ENCODE data around the gene CACNA2D3.

Gene CACNA2D3

DNA sequence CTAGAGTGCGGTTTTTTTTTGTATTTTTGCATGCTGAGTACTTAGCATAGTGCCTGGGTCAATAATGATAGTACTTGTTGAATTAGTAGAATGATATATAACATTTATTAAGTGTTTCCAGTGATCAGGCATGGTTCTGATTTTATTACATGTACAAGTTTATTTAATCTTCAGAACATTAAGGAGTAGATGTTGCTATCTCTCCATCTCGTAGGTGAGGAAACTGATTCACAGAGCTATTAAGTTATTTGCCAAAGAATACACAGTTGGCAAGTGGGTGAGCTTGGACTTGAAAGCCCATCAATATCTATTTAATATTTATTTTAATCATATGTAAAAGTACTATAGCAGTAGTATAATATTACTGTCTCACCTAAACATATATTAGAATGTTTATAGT, 219.5 kb downstream of the CACNA2D3 start:
- H3K27me3 ChIP-seq: peaks cover 0 to 8% of the 10 kb centered on the region in 2 donors
- no peaks in the 10 kb centered on the region for H3K36me3 ChIP-seq
- no peak for DNase-seq
- no peaks in the 10 kb centered on the region for H3K9me3 ChIP-seq
- no peaks in the 10 kb centered on the region for H3K4me1 ChIP-seq
- TF ChIP-seq, protein P1, sequence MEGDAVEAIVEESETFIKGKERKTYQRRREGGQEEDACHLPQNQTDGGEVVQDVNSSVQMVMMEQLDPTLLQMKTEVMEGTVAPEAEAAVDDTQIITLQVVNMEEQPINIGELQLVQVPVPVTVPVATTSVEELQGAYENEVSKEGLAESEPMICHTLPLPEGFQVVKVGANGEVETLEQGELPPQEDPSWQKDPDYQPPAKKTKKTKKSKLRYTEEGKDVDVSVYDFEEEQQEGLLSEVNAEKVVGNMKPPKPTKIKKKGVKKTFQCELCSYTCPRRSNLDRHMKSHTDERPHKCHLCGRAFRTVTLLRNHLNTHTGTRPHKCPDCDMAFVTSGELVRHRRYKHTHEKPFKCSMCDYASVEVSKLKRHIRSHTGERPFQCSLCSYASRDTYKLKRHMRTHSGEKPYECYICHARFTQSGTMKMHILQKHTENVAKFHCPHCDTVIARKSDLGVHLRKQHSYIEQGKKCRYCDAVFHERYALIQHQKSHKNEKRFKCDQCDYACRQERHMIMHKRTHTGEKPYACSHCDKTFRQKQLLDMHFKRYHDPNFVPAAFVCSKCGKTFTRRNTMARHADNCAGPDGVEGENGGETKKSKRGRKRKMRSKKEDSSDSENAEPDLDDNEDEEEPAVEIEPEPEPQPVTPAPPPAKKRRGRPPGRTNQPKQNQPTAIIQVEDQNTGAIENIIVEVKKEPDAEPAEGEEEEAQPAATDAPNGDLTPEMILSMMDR (IDR thresholded peaks at IDR 0.05): no peak
- intact Hi-C loops (cut with DNase I; ENCODE audit: low total_unique reads): no loop called here
- H3K4me3 ChIP-seq: no peak overlapping the region
- no peak overlapping the region for H3K27ac ChIP-seq

DNA sequence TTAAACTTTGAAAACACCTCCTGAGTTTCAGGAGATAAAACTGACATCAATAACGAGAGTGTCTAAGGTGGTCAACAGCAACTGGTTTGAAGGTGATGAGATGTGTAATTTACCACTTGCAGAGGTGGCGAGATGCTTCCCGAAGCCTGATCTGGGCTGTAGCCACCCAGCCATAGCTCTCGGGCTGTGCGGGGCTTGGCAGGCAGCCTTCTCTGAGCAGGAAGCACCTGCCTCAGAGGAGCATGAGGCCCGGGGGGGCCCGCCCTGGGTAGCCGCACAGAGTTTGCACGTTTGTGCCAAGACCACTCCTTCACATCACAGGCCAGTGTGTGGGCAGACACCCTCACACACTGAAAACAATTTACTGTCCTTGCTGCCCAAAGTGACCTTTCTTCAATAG, 220.3 kb downstream of the CACNA2D3 start:
- Histone ChIP-seq H3K4me3 (no peak overlapping the region), H3K27me3 (peaks cover 0 to 8% of the 10 kb centered on the region in 2 donors), H3K4me1 (no peaks in the 10 kb centered on the region), H3K36me3 (no peaks in the 10 kb centered on the region), H3K27ac (no peak overlapping the region), H3K9me3 (no peaks in the 10 kb centered on the region)
- TF ChIP-seq, protein P1 (IDR thresholded peaks at IDR 0.05): no peak
- DNase-seq: no peak
- intact Hi-C loops (cut with DNase I; ENCODE audit: low total_unique reads): no loop called here

DNA sequence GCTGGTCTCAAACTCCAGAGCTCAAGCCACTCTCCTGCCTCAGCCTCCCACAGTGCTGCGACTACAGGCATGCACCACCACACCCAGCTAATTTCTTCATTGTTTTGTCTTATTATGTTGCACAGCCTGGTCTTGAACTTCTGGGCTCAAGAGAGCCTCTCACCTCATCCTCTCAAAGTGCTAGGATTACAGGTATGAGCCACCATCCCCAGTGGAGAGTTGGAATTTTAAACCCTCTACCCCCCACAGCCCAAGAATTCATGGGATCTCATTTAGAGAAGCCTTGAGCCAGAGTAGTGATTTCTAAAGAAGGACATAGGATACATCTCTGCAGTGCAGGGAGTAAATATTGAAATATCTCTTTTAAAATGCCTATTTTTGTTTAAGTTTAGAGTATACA, 221.1 kb downstream of the CACNA2D3 start:
- Histone ChIP-seq H3K27ac (no peak overlapping the region), H3K27me3 (peaks cover 0 to 8% of the 10 kb centered on the region in 2 donors), H3K4me3 (no peak overlapping the region), H3K36me3 (no peaks in the 10 kb centered on the region), H3K4me1 (no peaks in the 10 kb centered on the region), H3K9me3 (no peaks in the 10 kb centered on the region)
- intact Hi-C loops (cut with DNase I; ENCODE audit: low total_unique reads): no loop called here
- TF ChIP-seq, protein P1 (IDR thresholded peaks at IDR 0.05): no peak
- no peak for DNase-seq

DNA sequence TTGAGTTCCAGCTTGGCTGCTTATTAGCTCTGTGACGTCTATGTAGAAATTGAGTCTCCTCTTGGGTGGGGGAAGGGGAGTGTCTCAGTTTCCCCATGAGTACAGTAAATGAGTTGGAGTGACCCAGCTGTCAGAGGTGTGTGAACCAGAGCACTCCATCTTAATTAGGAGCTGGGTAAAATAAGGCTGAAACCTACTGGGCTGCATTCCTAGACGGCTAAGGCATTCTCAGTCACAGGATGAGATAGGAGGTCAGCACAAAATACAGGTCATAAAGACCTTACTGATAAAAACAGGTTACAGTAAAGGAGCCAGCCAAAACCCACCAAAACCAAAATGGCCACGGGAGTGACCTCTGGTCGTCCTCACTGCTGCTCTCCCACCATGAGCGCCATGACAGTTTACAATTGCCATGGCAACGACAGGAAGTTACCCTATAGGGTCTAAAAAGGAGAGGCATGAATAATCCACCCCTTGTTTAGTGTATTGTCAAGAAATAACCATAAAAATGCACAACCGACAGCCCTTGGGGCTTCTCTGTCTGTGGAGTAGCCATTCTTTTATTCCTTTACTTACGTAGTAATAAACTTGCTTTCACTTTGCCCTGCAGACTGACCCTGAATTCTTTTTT, 222.4 kb downstream of the CACNA2D3 start:
- Histone ChIP-seq H3K36me3 (no peaks in the 10 kb centered on the region), H3K9me3 (no peaks in the 10 kb centered on the region), H3K27ac (no peak overlapping the region), H3K4me3 (no peak overlapping the region), H3K27me3 (peaks cover 0 to 8% of the 10 kb centered on the region in 2 donors), H3K4me1 (no peaks in the 10 kb centered on the region)
- TF ChIP-seq, protein P1 (IDR thresholded peaks at IDR 0.05): no peak
- DNase-seq: no peak
- intact Hi-C loops (cut with DNase I; ENCODE audit: low total_unique reads): no loop called here

DNA sequence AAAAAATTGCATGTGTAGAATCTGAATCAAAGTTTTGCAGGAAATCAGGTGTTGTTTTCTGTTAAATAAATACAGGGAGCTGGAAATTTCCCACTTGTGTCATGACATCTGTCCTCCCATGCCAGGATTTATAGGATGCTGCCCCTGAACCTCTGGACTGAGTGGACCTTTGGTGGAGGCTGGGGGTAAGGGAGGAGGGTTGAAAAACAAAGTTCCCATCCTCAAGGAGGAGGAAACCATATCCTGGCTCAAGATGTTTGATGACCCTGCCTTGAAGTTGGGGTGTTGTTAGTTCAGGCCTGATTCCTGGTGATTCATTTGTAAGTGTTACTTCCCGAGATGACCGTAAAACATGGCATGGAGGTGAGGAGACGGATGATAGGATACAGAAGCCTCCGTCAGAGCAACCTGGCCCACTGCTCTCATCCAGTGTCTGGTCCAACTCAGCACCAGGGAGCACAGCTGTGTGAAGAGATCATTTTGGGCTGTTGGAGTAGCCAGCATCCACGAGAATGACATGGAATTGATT, 223.6 kb downstream of the CACNA2D3 start:
- H3K4me3 ChIP-seq: no peak overlapping the region
- DNase-seq: no peak
- H3K4me1 ChIP-seq: no peaks in the 10 kb centered on the region
- no peaks in the 10 kb centered on the region for H3K9me3 ChIP-seq
- H3K27me3 ChIP-seq: peaks cover 0 to 8% of the 10 kb centered on the region in 2 donors
- TF ChIP-seq, protein P1 (IDR thresholded peaks at IDR 0.05): no peak
- intact Hi-C loops (cut with DNase I; ENCODE audit: low total_unique reads): no loop called here
- H3K27ac ChIP-seq: no peak overlapping the region
- no peaks in the 10 kb centered on the region for H3K36me3 ChIP-seq
